Nephron (organoid): ENCODE measurements around the gene PDE4A.
A peak's percentile ranks its signal among the peaks of the same experiment; 100 is the strongest.

Experiments used
- H3K27ac Mint-ChIP-seq, 3 experiments: 2 replicates each; pipeline ENCODE4 v1.8.0; 2020; ENCODE audit warnings: mixed read lengths in 3 of 3, mild to moderate bottlenecking in 2 of 3, moderate library complexity in 1 of 3
- H3K27me3 Mint-ChIP-seq: 2 replicates; pipeline ENCODE4 v1.8.0; 2021; ENCODE audit warnings: low read depth, mild to moderate bottlenecking, moderate library complexity, mixed read lengths
- H3K36me3 Mint-ChIP-seq: 2 replicates; pipeline ENCODE4 v1.8.0; 2020; ENCODE audit warnings: low read depth, mixed read lengths
- H3K4me1 Mint-ChIP-seq: 2 replicates; pipeline ENCODE4 v1.8.0; 2020; ENCODE audit warnings: mixed read lengths
- H3K4me3 Mint-ChIP-seq, 3 experiments: 2 replicates each; pipeline ENCODE4 v1.8.0; 2020; ENCODE audit warnings: mild to moderate bottlenecking in 3 of 3, mixed read lengths in 3 of 3, moderate library complexity in 2 of 3
- H3K9me3 Mint-ChIP-seq: 2 replicates; pipeline ENCODE4 v1.8.0; 2020; ENCODE audit warnings: mixed read lengths
- CTCF ChIP-seq, 3 experiments: fragments of 200-600 bp; sonication (generic); IDR thresholded peaks; one replicate each; pipeline ENCODE4 v1.5.0; 2021; ENCODE audit warnings: antibody characterized with exemption in 3 of 3; ENCODE audit not compliant: unreplicated experiment in 3 of 3

PDE4A gene

DNA sequence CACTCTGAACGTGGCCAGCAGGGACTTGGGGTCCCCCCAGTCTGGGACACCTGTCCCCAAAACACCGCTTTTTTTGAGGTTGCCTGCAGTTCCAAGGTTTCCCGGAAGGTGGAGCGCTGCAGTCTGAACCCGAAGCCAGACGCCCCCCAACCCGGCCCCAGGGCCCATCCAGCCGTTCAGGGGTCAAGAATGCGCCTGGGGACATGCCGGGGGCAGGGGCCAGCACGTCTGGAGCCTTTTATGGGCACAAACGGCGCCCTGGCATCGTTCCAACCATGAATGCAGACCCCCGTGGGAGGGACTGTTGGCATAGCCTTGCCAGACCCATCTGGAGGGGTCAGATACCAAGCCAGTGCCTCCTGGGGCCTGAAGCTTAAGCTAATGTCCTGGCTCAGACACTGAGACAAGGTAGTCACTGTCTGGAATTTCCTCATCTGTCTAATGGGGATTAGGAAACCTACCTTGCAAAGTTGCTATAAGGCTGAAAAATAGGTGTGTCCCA is 90.0 kb downstream of the PDE4A start:
- Mint-ChIP-seq H3K27ac (no peak overlapping the region), H3K36me3 (peaks cover 3% of the 10 kb centered on the region), H3K4me3 (no peak overlapping the region), H3K9me3 (no peaks in the 10 kb centered on the region), H3K4me1 (peaks cover 4% of the 10 kb centered on the region), H3K27me3 (peaks cover 4% of the 10 kb centered on the region)
- peak; percentile 71 to 80 (median 78) for TF ChIP-seq CTCF (IDR thresholded peaks at IDR 0.05; ENCODE audit: unreplicated experiment in 3 of 3)

DNA sequence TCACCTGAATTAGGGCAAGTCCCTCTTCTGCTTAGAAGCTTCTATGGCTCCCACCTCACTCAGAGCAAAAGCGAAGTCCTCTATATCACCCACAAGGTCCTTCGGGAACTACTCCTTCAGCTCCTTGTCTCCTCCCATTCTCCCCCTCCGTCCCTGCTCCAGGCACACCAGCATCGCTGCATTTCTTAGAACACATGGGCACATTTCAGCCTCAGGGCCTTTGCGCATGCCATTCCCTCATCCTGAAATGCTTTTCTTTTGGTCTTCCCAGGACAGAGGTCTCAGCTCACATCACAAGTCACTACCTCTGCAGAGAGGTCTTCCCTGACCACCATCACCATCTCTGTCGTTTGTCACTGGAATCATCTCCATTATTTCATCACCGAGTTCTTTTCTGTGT is 92.9 kb downstream of the PDE4A start:
- Mint-ChIP-seq H3K27me3 (peaks cover 16% of the 10 kb centered on the region), H3K4me1 (peaks cover 19% of the 10 kb centered on the region), H3K4me3 (no peak overlapping the region), H3K27ac (no peak overlapping the region), H3K9me3 (no peaks in the 10 kb centered on the region), H3K36me3 (peaks cover 3% of the 10 kb centered on the region)
- no peak for TF ChIP-seq CTCF (IDR thresholded peaks at IDR 0.05; ENCODE audit: unreplicated experiment in 3 of 3)

- no peak for TF ChIP-seq CTCF (IDR thresholded peaks at IDR 0.05; ENCODE audit: unreplicated experiment in 3 of 3)
- Mint-ChIP-seq H3K9me3 (no peaks in the 10 kb centered on the region), H3K36me3 (peaks cover 3% of the 10 kb centered on the region), H3K4me3 (peak overlapping the region; percentile 47 to 66 (median 53)), H3K27me3 (peaks cover 24% of the 10 kb centered on the region), H3K4me1 (peaks cover 28% of the 10 kb centered on the region), H3K27ac (no peak overlapping the region)
Measured at GRCh38 chr19:10514211-10515145, 94.1 kb downstream of the PDE4A start.

DNA sequence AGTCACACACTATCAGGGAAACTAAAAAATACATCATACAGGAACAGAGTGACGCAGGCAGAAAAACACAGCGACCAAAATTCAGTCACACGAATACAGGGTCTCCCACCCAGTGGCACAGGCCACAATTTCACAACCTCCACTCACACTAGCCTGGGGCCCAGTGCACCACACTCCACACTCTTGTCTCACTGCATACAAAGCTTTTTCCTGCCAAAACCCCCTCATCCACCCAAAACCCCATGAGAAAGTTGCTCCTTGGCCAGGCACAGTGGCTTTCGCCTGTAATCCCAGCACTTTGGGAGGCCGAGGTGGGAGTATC is 95.7 kb downstream of the PDE4A start:
- Mint-ChIP-seq H3K9me3 (no peaks in the 10 kb centered on the region), H3K4me3 (peak overlapping the region; percentile 66 to 94 (median 89)), H3K36me3 (peaks cover 3% of the 10 kb centered on the region), H3K27me3 (peaks cover 30% of the 10 kb centered on the region), H3K4me1 (peaks cover 26% of the 10 kb centered on the region), H3K27ac (peak overlapping the region in 1 of 3 experiments; percentile 0)
- TF ChIP-seq CTCF (IDR thresholded peaks at IDR 0.05; ENCODE audit: unreplicated experiment in 3 of 3): no peak

DNA sequence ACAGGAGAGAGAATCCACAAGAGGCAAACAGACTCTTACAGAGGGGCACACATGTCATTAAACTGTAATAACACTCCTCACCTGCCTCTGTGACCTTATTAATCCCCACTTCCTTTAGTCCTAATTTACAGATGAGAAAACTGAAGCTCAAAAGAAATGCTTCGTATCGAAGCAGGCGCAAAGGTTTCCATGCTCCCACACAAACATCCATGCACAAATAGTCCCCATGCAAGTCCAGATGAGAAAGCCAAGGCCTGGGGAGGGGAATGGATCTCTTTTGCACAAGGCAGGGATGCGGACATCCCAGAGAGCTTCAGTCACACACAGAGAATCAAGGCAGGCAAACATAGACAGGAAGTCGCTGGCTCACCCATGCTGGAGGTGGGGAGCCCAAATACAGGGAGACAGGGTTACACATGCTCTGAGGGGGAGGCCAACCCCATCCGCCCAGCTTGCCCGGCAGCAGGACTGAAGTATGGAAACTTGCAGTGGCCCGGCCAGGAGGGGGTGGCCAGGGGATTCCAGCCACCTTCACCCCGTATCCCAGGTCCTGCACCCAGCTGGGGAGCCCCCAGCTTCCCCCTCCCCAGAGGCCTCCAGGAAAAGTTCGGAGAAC is 96.4 kb downstream of the PDE4A start:
- peak overlapping the region; percentile 89 to 94 (median 91) for H3K4me3 Mint-ChIP-seq
- H3K9me3 Mint-ChIP-seq: no peaks in the 10 kb centered on the region
- peaks cover 30% of the 10 kb centered on the region for H3K27me3 Mint-ChIP-seq
- peak overlapping the region; percentile 59 to 91 (median 77) for H3K27ac Mint-ChIP-seq
- peaks cover 3% of the 10 kb centered on the region for H3K36me3 Mint-ChIP-seq
- TF ChIP-seq CTCF (IDR thresholded peaks at IDR 0.05; ENCODE audit: unreplicated experiment in 3 of 3): no peak
- peaks cover 26% of the 10 kb centered on the region for H3K4me1 Mint-ChIP-seq
